GM12892 (cell line): ENCODE measurements around the gene SPRR2E.

Experiments used
- POLR2A ChIP-seq: IDR thresholded peaks from 2 replicates; pipeline ENCODE4 v1.6.1; 2011; ENCODE audit warnings: low read depth, low read length, control low read depth
- POLR2AphosphoS5 ChIP-seq: IDR thresholded peaks from 2 replicates; pipeline ENCODE4 v1.6.1; 2011; ENCODE audit warnings: low read depth, low read length, control low read depth
- TAF1 ChIP-seq: IDR thresholded peaks from 2 replicates; pipeline ENCODE4 v1.6.1; 2011; ENCODE audit warnings: low read depth, mild to moderate bottlenecking, control low read depth, low read length, borderline replicate concordance

DNA sequence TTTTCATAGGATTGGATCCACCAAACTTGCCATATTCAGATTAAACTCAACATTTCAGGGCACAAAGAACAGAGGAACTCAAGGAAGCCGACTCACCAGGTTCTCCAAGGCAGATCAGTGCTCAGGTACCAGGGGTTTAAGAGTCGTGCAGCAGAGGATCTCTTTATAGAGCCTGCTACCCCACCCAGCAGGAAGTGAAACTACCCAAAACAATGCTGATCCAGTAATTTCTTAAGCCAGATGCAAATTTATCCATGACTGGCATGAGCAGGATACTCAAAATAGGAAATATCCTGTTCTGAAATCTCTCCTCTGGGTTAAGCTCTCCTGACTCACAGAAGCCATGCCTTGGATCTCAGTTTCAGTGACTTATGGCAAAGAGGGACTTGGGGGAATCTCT, 37.0 kb downstream of the SPRR2E start, which contains the start of gene SPRR2A:
- no peak for TF ChIP-seq TAF1
- TF ChIP-seq POLR2A, result no peak
- TF ChIP-seq POLR2AphosphoS5, result no peak
